ENCODE data around the gene PRRT3.
"Not testable (repeated sequence)": the region's sequence is repeated elsewhere in the genome, so short reads cannot be mapped to it uniquely, and the experiment has no call there.

DNA sequence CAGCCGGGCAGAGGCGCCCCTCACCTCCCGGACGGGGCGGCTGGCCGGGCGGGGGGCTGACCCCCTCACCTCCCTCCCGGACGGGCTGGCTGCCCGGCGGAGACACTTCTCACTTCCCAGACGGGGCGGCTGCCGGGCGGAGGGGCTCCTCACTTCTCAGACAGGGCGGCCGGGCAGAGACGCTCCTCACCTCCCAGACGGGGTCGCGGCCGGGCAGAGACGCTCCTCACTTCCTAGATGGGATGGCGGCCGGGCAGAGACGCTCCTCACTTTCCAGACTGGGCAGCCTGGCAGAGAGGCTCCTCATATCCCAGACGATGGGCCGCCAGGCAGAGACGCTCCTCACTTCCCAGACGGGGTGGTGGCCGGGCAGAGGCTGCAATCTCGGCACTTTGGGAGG is 12.3 kb downstream of the PRRT3 start:
- TF ChIP-seq, protein P1, sequence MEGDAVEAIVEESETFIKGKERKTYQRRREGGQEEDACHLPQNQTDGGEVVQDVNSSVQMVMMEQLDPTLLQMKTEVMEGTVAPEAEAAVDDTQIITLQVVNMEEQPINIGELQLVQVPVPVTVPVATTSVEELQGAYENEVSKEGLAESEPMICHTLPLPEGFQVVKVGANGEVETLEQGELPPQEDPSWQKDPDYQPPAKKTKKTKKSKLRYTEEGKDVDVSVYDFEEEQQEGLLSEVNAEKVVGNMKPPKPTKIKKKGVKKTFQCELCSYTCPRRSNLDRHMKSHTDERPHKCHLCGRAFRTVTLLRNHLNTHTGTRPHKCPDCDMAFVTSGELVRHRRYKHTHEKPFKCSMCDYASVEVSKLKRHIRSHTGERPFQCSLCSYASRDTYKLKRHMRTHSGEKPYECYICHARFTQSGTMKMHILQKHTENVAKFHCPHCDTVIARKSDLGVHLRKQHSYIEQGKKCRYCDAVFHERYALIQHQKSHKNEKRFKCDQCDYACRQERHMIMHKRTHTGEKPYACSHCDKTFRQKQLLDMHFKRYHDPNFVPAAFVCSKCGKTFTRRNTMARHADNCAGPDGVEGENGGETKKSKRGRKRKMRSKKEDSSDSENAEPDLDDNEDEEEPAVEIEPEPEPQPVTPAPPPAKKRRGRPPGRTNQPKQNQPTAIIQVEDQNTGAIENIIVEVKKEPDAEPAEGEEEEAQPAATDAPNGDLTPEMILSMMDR (conservative IDR thresholded peaks at IDR 0.05) = not testable (repeated sequence)
- not testable (repeated sequence) for TF ChIP-seq EZH2 (IDR thresholded peaks at IDR 0.05; ENCODE audit: low read depth)

Data from PC-9 (cell line).